SK-N-SH (cell line): Measurements from ENCODE around the gene TYR.
"Not testable (repeated sequence)": the region's sequence is repeated elsewhere in the genome, so short reads cannot be mapped to it uniquely, and the experiment has no call there.

Experiments
- CHD2 ChIP-seq: fragments of 150-350 bp; IDR thresholded peaks from 2 replicates; pipeline ENCODE4 v1.6.1; 2018; ENCODE audit warnings: low read length; ENCODE audit not compliant: partially characterized antibody
- CTCF ChIP-seq: fragments of 200-600 bp; sonication (generic); IDR thresholded peaks from 2 replicates; pipeline ENCODE4 v1.6.1; 2017; ENCODE audit warnings: antibody characterized with exemption, mild to moderate bottlenecking, moderate library complexity
- ELF1 ChIP-seq: IDR thresholded peaks from 2 replicates; pipeline ENCODE4 v1.4.0; 2012
- EP300 ChIP-seq, 2 experiments: IDR thresholded peaks; 2 replicates each; pipeline versions ENCODE4 v1.4.0 to v1.6.1; 2012; ENCODE audit warnings: borderline replicate concordance in 1 of 2, low read depth in 1 of 2, low read length in 1 of 2
- EZH2phosphoT487 ChIP-seq: fragments of 200-600 bp; sonication (generic); IDR thresholded peaks from 2 replicates; pipeline ENCODE4 v1.6.1; 2017; ENCODE audit warnings: low read depth, mixed run types, mild to moderate bottlenecking, antibody characterized with exemption, moderate library complexity, borderline replicate concordance
- FOXJ3 ChIP-seq: sonication (generic); formaldehyde crosslinking; IDR thresholded peaks from 2 replicates; pipeline ENCODE4 v1.5.1; 2020; ENCODE audit warnings: mild to moderate bottlenecking, missing genetic modification reagents
- GABPA ChIP-seq: IDR thresholded peaks from 2 replicates; pipeline ENCODE4 v1.4.0; 2012; ENCODE audit warnings: low read depth, mild to moderate bottlenecking
- IRF3 ChIP-seq: fragments of 150-350 bp; IDR thresholded peaks from 2 replicates; pipeline ENCODE4 v1.6.1; 2016; ENCODE audit warnings: mild to moderate bottlenecking, low read depth, low read length
- NFIC ChIP-seq: IDR thresholded peaks from 2 replicates; pipeline ENCODE4 v1.4.0; 2012; ENCODE audit warnings: borderline replicate concordance
- POLR2AphosphoS5 ChIP-seq: IDR thresholded peaks from 2 replicates; pipeline ENCODE4 v1.6.1; 2012; ENCODE audit warnings: low read depth, low read length
- RAD21 ChIP-seq: IDR thresholded peaks from 2 replicates; pipeline ENCODE4 v1.6.1; 2012; ENCODE audit warnings: mild to moderate bottlenecking, low read length
- RXRA ChIP-seq: IDR thresholded peaks from 2 replicates; pipeline ENCODE4 v1.4.0; 2012; ENCODE audit warnings: low read depth, mild to moderate bottlenecking, borderline replicate concordance
- TAF1 ChIP-seq: IDR thresholded peaks from 2 replicates; pipeline ENCODE4 v1.6.1; 2012; ENCODE audit warnings: low read depth, mild to moderate bottlenecking, low read length, moderate library complexity, borderline replicate concordance
- ZBTB33 ChIP-seq: IDR thresholded peaks from 2 replicates; pipeline ENCODE4 v1.4.0; 2012; ENCODE audit warnings: low read depth, borderline replicate concordance

GRCh38 chr11:89309321-89309985 is 131.8 kb downstream of the TYR start:
- not testable (repeated sequence) for TF ChIP-seq TAF1; POLR2AphosphoS5; RAD21; ELF1; EP300 (IDR thresholded peaks at IDR 0.05; ENCODE audit: borderline replicate concordance in 1 of 2, low read depth in 1 of 2, low read length in 1 of 2); CTCF; RXRA; EZH2phosphoT487; ZBTB33; IRF3; CHD2; NFIC; GABPA; FOXJ3
